HepG2 (cell line): ENCODE results near the gene KDM4D. TPM values are rescaled to one million over a fixed set of nuclear protein-coding genes. Genes with fewer than 3 reads are reported as not detected.

ENCODE experiments used
- ATAC-seq: fragments of 200-7000 bp; cut with Tn5 transposase; 3 replicates; pipeline ENCODE4 v1.9.1; 2020; ENCODE audit warnings: mild to moderate bottlenecking, moderate library complexity
- BruUV-seq: library from RNA; stranded (reverse); fragments of 400-500 nt; replicated peaks from 2 replicates; lab custom pipeline; 2021; lab: Mats Ljungman, UMichigan
- CTCF ChIA-PET: fragments of 300-600 bp; formaldehyde crosslinking; extraction: SDS; loops from one replicate; lab custom pipeline; 2021; ENCODE audit warnings: low total read pairs, inconsistent platforms, low intra/inter-chr PET ratio; lab: Yijun Ruan, JAX
- POLR2A ChIA-PET: fragments of 350-600 bp; sonication (Branson Sonifier 250); formaldehyde crosslinking; loops from one replicate; lab custom pipeline; 2020; ENCODE audit warnings: antibody characterized with exemption, inconsistent platforms; lab: Yijun Ruan, JAX
- DNase-seq: peaks from one replicate; pipeline ENCODE4 v3.0.0-alpha.2; 2015; ENCODE audit warnings: low spot score
- FAIRE-seq: peaks from 3 replicates; lab custom pipeline; 2011; peaks lifted over from hg19 to GRCh38; lab: Jason Lieb, UNC
- H2AFZ ChIP-seq: one replicate; pipeline ENCODE4 v1.6.1; 2011; ENCODE audit warnings: low read length, inconsistent platforms
- H3K27ac ChIP-seq: fragments of 300-600 bp; 3 replicates; pipeline ENCODE4 v1.8.0; 2011; ENCODE audit warnings: mixed run types, mild to moderate bottlenecking, mixed read lengths, low read length, inconsistent platforms; ENCODE audit not compliant: insufficient read depth; ENCODE audit errors: extremely low read length
- H3K27me3 ChIP-seq, 2 experiments: fragments of 200-600 bp in 1 of 2; 2 replicates in 1 of 2; 3 replicates in 1 of 2; pipeline versions ENCODE4 v1.6.0 to v1.8.0; 2011; ENCODE audit warnings: low read length in 2 of 2, mild to moderate bottlenecking in 2 of 2, moderate library complexity in 2 of 2, inconsistent platforms in 1 of 2; ENCODE audit not compliant: insufficient read depth in 2 of 2, control insufficient read depth in 1 of 2
- H3K36me3 ChIP-seq, 2 experiments: fragments of 200-600 bp in 1 of 2; replicated peaks in 1 of 2; 2 replicates in 1 of 2; 3 replicates in 1 of 2; pipeline versions ENCODE4 v1.5.1 to v1.8.0; 2011; ENCODE audit warnings: low read length in 2 of 2, inconsistent platforms in 1 of 2; ENCODE audit not compliant: insufficient read depth in 2 of 2, control insufficient read depth in 1 of 2
- H3K4me1 ChIP-seq: 2 replicates; pipeline ENCODE4 v1.5.1; 2012; ENCODE audit warnings: low read length, inconsistent platforms; ENCODE audit not compliant: insufficient read depth
- H3K4me2 ChIP-seq: 2 replicates; pipeline ENCODE4 v1.6.0; 2011; ENCODE audit warnings: low read depth, low read length, inconsistent platforms
- H3K4me3 ChIP-seq, 3 experiments: fragments of 200-600 bp in 1 of 3; sonication (generic), shearing (Covaris generic) in 1 of 3; replicated peaks in 1 of 3; 2 replicates each; pipeline ENCODE4 v1.5.1; 2011 to 2016; ENCODE audit warnings: low read length in 3 of 3, inconsistent platforms in 2 of 3, low read depth in 2 of 3, mild to moderate bottlenecking in 2 of 3, control low read depth in 1 of 3, mixed read lengths in 1 of 3; ENCODE audit not compliant: insufficient read depth in 1 of 3
- H3K79me2 ChIP-seq: one replicate; pipeline ENCODE4 v1.6.1; 2011; ENCODE audit warnings: low read length, inconsistent platforms; ENCODE audit not compliant: insufficient read depth
- H3K9ac ChIP-seq: 2 replicates; pipeline ENCODE4 v1.6.0; 2011; ENCODE audit warnings: mild to moderate bottlenecking, low read depth, low read length, inconsistent platforms; ENCODE audit not compliant: insufficient read depth
- H3K9me3 ChIP-seq: 2 replicates; pipeline ENCODE4 v1.5.1; 2012; ENCODE audit warnings: mild to moderate bottlenecking, low read length
- H4K20me1 ChIP-seq: 2 replicates; pipeline ENCODE4 v1.6.0; 2011; ENCODE audit warnings: inconsistent platforms, mild to moderate bottlenecking, low read length, moderate library complexity; ENCODE audit not compliant: insufficient read depth
- ATF1 ChIP-seq: IDR thresholded peaks from 2 replicates; pipeline ENCODE4 v1.6.1; 2016; ENCODE audit warnings: mild to moderate bottlenecking, control low read depth
- KDM2A ChIP-seq: sonication (generic); formaldehyde crosslinking; IDR thresholded peaks from 2 replicates; pipeline ENCODE4 v1.4.0; 2020; ENCODE audit warnings: low read depth, missing genetic modification reagents, borderline replicate concordance
- MAFF ChIP-seq: IDR thresholded peaks from 2 replicates; pipeline ENCODE4 v1.6.1; 2011; ENCODE audit warnings: low read depth, low read length, improper control_type of control experiment
- MAFK ChIP-seq, 2 experiments: IDR thresholded peaks in 1 of 2; conservative IDR thresholded peaks in 1 of 2; 2 replicates each; pipeline ENCODE4 v1.6.1; 2011; ENCODE audit warnings: improper control_type of control experiment in 2 of 2, low read length in 2 of 2
- TARDBP ChIP-seq: sonication (generic); formaldehyde crosslinking; IDR thresholded peaks from 2 replicates; pipeline ENCODE4 v1.8.0; 2022; ENCODE audit warnings: mild to moderate bottlenecking, missing genetic modification reagents
- ZNF142 ChIP-seq: sonication (generic); formaldehyde crosslinking; IDR thresholded peaks from 2 replicates; pipeline ENCODE4 v1.4.0; 2020; ENCODE audit warnings: missing genetic modification reagents
- ZNF564 ChIP-seq: sonication (generic); formaldehyde crosslinking; IDR thresholded peaks from 2 replicates; pipeline ENCODE4 v1.8.1; 2023; ENCODE audit warnings: mild to moderate bottlenecking, missing genetic modification reagents
- in situ Hi-C: cut with HindIII; loops from 2 replicates; pipeline ENCODE4 v1.10.0; 2017; ENCODE audit warnings: low pct_unique_long_range_greater_than_20kb; ENCODE audit not compliant: extremely low pct_ligation_motif_present
- intact Hi-C: fragments of 100-400 bp; cut with micrococcal nuclease; formaldehyde crosslinking; loops from one replicate; pipeline ENCODE4 v1.10.0; 2022; ENCODE audit not compliant: unreplicated experiment
- polyA plus RNA-seq, 8 experiments: library from polyadenylated mRNA; depleted of rRNA in 3 of 8; stranded (reverse) in 7 of 8; unstranded in 1 of 8; fragments of >200 nt; fragmentation: Illumina TruSeq in 4 of 8; extraction: Trizol in 4 of 8; gene quantifications; 2 replicates each; pipeline versions ENCODE4 v1.2.1 to v1.2.3, GENCODE V29; 2011 to 2016; ENCODE audit warnings: low read depth in 4 of 8, missing spikeins in 1 of 8, mixed read lengths in 1 of 8; ENCODE audit not compliant: insufficient read depth in 1 of 8
- total RNA-seq, 5 experiments: library from RNA; depleted of rRNA; stranded (reverse); fragments of >200 nt; fragmentation: Illumina TruSeq; extraction: Trizol; gene quantifications; 2 replicates each; pipeline ENCODE4 v1.2.3, GENCODE V29; 2016; ENCODE audit warnings: low read depth in 1 of 5

The KDM4D gene
- total and polyA plus RNA-seq, 2 of the 13 experiments (the other 11 are each of a cell fraction or from before 2014, with no cell fraction given): 0.96 to 1.3 TPM

GRCh38 chr11:95011376-95011775 is 37.9 kb downstream of the KDM4D start:
- BruUV-seq: no TSS peak
- DNase-seq (no peak), FAIRE-seq (no peak), ATAC-seq (no peak)
- Histone ChIP-seq H3K4me2 (no peak overlapping the region), H3K79me2 (no peaks in the 10 kb centered on the region), H3K9me3 (no peaks in the 10 kb centered on the region), H3K4me1 (no peaks in the 10 kb centered on the region), H3K4me3 (no peak overlapping the region), H3K27me3 (peaks cover 3 to 11% of the 10 kb centered on the region in 2 experiments; a peak in 2 of 5 replicates), H3K36me3 (no peaks in the 10 kb centered on the region), H4K20me1 (no peaks in the 10 kb centered on the region), H2AFZ (no peak overlapping the region), H3K27ac (no peak overlapping the region), H3K9ac (no peak overlapping the region)
- in situ Hi-C loops: no loop called here
- intact Hi-C loops: no loop called here
- ChIA-PET CTCF (no interaction called here), POLR2A (no interaction called here)
- TF ChIP-seq TARDBP (CRISPR knock-in tag): no peak
- TF ChIP-seq ZNF142 (CRISPR knock-in tag): no peak
- peak; percentile 78 for TF ChIP-seq MAFF
- TF ChIP-seq ZNF564: no peak
- peak; percentile 86 to 90 for TF ChIP-seq MAFK (conservative IDR thresholded peaks at IDR 0.05 in 1 of 2, IDR thresholded peaks at IDR 0.05 in 1 of 2; ENCODE audit: low read length in 2 of 2)
- no peak for TF ChIP-seq ATF1 (CRISPR knock-in tag)
- TF ChIP-seq KDM2A (CRISPR knock-in tag): no peak
